Rectal smooth muscle tissue (tissue), 1 donor: Measurements from ENCODE around the gene PCDHGB5.
"Not testable (repeated sequence)": the region's sequence is repeated elsewhere in the genome, so short reads cannot be mapped to it uniquely, and the experiment has no call there.

ENCODE experiments used
- H3K27ac ChIP-seq: one replicate; pipeline ENCODE4 v1.7.0; 2013; ENCODE audit warnings: low read depth, low read length, inconsistent platforms
- H3K27me3 ChIP-seq: one replicate; pipeline ENCODE4 v1.7.0; 2013; ENCODE audit warnings: low read length; ENCODE audit not compliant: control insufficient read depth, insufficient read depth
- H3K36me3 ChIP-seq: one replicate; pipeline ENCODE4 v1.7.0; 2013; ENCODE audit warnings: low read length; ENCODE audit not compliant: control insufficient read depth, insufficient read depth
- H3K4me1 ChIP-seq: one replicate; pipeline ENCODE4 v1.7.0; 2013; ENCODE audit warnings: low read length; ENCODE audit not compliant: control insufficient read depth, insufficient read depth
- H3K4me3 ChIP-seq: one replicate; pipeline ENCODE4 v1.7.0; 2013; ENCODE audit warnings: low read length
- H3K9ac ChIP-seq: one replicate; pipeline ENCODE4 v1.7.0; 2013; ENCODE audit warnings: low read length

PCDHGB5 gene

DNA sequence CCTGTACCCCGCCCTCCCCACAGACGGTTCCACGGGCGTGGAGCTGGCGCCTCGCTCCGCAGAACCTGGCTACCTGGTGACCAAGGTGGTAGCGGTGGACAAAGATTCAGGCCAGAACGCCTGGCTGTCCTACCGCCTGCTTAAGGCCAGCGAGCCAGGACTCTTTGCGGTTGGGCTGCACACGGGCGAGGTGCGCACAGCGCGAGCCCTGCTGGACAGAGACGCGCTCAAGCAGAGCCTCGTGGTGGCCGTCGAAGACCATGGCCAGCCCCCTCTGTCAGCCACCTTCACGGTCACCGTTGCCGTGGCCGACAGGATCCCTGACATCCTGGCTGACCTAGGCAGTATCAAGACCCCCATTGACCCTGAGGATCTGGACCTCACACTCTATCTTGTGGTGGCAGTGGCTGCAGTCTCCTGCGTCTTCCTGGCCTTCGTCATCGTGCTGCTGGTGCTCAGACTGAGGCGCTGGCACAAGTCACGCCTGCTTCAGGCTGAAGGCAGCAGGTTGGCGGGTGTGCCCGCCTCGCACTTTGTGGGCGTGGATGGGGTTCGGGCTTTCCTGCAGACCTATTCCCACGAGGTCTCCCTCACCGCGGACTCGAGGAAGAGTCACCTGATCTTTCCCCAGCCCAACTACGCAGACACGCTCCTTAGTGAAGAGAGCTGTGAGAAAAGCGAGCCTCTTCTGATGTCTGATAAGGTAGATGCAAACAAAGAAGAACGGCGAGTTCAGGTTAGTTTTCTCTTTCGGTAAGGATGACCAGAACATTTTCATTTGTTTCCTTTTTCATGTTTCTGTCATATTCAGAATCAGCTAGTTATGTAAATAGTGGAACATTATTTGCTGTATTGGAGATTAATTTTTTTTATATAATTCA lies 31.5 kb upstream of the PCDHGB5 start:
- Histone ChIP-seq H3K36me3 (no peaks in the 10 kb centered on the region), H3K4me1 (no peaks in the 10 kb centered on the region), H3K9ac (no peak overlapping the region), H3K4me3 (peak overlapping the region; percentile 44), H3K27me3 (no peaks in the 10 kb centered on the region), H3K27ac (no peak overlapping the region)

DNA sequence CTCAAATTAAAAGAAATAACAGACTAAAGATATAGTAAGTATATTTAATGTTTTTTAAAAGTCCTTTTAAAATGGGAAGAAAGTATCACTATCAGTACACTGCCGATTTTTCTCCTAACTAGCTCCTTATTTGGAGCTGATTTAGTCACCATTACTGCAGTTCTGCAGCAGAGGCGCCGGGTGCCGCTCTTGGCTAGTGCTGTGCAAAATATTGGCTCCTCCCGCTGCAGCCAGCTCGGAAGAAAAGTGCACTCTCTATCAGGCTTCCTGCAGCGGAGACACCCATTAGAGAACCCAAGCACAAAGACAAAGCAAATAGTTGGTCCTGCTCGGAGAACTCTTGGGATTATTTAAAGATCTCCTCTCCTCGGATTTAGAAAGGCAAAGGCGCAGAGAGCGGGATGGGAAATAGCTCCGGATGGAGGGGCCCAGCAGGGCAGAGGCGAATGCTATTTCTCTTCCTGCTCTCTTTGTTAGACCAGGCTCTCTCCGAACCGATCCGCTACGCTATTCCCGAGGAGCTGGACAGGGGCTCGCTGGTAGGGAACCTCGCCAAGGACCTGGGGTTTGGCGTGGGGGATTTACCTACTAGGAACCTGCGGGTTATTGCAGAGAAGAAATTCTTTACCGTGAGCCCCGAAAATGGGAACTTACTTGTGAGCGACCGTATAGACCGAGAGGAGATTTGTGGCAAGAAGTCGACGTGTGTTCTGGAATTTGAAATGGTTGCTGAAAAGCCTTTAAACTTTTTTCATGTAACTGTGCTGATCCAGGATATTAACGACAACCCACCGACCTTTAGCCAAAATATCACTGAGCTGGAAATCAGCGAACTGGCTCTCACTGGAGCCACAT lies 27.5 kb upstream of the PCDHGB5 start, which contains the start of gene PCDHGB3:
PCDHGB3 (plus strand) TSS at position 249 of the 855 bp plus-strand sequence; CDS start at position 402, 153 bp downstream.
- H3K27me3 ChIP-seq: no peaks in the 10 kb centered on the region

GRCh38 chr5:141371572-141372475 lies 25.9 kb upstream of the PCDHGB5 start:
- no peak overlapping the region for H3K9ac ChIP-seq
- H3K36me3 ChIP-seq: peaks cover 3% of the 10 kb centered on the region
- no peaks in the 10 kb centered on the region for H3K27me3 ChIP-seq
- peak overlapping the region; percentile 30 for H3K4me3 ChIP-seq
- H3K4me1 ChIP-seq: no peaks in the 10 kb centered on the region
- no peak overlapping the region for H3K27ac ChIP-seq

More for the DNA sequence above, 27.5 kb upstream of the PCDHGB5 start, which contains the start of gene PCDHGB3:
- Histone ChIP-seq H3K4me3 (peak within 1 kb of the TSS; percentile 48), H3K36me3 (peaks cover 3% of the 10 kb centered on the region), H3K4me1 (no peaks in the 10 kb centered on the region), H3K9ac (no peak within 1 kb of the TSS), H3K27ac (no peak within 1 kb of the TSS)

DNA sequence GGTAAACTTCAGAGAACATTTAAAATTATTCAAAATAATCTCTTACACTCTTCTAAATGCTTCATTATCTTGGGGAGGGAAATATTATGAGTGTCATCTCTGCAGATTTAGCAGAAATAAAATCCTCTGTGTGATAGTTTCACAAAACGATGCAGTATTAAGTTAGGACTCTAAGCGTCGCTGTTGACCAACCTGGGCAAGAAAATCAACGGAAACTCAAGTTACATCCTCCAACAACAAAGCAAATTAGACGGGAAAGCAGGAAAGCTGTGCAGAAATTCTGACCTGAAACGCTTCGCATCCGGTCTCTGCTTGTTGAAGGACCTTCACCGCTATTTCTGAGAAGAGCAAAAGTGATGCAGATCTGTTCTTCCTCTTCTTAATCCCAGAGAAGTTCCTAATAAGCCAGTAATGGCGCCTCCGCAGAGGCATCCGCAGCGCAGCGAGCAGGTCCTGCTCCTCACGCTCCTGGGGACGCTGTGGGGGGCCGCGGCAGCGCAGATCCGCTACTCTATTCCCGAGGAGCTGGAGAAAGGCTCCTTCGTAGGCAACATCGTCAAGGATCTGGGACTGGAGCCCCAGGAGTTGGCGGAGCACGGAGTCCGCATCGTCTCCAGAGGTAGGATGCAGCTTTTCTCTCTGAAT lies 24.0 kb upstream of the PCDHGB5 start, which contains the start of gene PCDHGA6:
PCDHGA6 (plus strand) TSS at position 219 of the 645 bp plus-strand sequence; CDS start at position 412, 193 bp downstream.
- Histone ChIP-seq H3K27me3 (no peaks in the 10 kb centered on the region), H3K36me3 (peaks cover 3% of the 10 kb centered on the region), H3K4me3 (peak within 1 kb of the TSS; percentile 45), H3K4me1 (no peaks in the 10 kb centered on the region), H3K9ac (no peak within 1 kb of the TSS), H3K27ac (no peak within 1 kb of the TSS)

DNA sequence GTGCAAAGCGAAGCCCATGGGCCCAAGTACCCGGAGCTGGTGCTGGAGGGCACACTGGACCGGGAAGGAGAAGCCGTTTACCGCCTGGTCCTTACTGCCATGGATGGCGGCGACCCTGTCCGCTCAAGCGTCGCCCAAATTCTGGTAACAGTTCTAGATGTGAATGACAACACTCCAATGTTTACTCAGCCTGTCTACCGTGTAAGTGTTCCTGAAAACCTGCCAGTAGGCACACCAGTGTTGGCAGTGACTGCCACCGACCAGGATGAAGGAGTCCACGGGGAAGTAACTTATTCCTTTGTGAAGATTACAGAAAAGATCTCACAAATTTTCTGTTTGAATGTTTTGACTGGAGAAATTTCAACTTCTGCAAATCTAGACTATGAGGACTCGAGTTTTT lies 23.1 kb upstream of the PCDHGB5 start:
- Histone ChIP-seq H3K4me1 (no peaks in the 10 kb centered on the region), H3K4me3 (peak overlapping the region; percentile 45), H3K27ac (no peak overlapping the region), H3K36me3 (peaks cover 3% of the 10 kb centered on the region), H3K27me3 (no peaks in the 10 kb centered on the region), H3K9ac (no peak overlapping the region)

GRCh38 chr5:141375444-141376155 lies 22.1 kb upstream of the PCDHGB5 start:
- H3K4me1 ChIP-seq, H3K4me3 ChIP-seq, H3K27me3 ChIP-seq, H3K36me3 ChIP-seq, H3K27ac ChIP-seq, H3K9ac ChIP-seq: not testable (repeated sequence)

DNA sequence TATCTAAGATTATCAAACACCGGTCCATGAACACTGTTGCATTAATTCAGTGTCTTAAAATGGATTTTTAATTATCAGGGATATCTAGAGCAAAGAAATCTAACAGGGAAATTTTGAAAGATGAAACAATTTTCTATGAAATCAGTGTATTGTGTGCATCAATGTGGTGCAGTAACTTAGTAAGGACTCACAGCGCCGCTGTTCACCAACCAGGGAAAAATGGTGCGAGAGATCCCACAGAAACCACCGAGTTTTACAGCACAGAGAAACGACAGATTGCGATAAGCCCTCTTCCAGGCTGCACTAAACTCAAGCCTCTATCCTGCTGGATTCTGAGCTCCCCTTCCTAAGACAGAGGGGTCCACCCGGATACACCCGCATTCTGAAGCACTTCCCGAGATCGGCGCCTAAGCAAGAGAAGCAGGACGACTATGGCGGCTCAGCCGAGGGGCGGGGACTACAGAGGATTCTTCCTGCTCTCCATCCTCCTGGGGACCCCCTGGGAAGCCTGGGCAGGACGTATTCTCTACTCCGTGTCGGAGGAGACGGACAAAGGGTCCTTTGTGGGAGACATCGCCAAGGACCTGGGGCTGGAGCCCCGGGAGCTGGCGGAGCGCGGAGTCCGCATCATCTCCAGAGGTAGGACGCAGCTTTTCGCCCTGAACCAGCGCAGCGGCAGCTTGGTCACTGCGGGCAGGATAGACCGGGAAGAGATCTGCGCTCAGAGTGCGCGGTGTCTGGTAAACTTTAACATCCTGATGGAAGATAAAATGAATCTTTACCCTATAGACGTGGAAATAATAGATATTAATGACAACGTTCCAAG lies 15.1 kb upstream of the PCDHGB5 start, which contains the start of gene PCDHGA7:
PCDHGA7 (plus strand) TSS at position 274 of the 826 bp plus-strand sequence; CDS start at position 432, 158 bp downstream.
- H3K27me3 ChIP-seq: no peaks in the 10 kb centered on the region
- H3K27ac ChIP-seq: no peak within 1 kb of the TSS
- H3K4me1 ChIP-seq: no peaks in the 10 kb centered on the region
- peak within 1 kb of the TSS; percentile 23 for H3K4me3 ChIP-seq
- H3K36me3 ChIP-seq: no peaks in the 10 kb centered on the region
- H3K9ac ChIP-seq: no peak within 1 kb of the TSS

DNA sequence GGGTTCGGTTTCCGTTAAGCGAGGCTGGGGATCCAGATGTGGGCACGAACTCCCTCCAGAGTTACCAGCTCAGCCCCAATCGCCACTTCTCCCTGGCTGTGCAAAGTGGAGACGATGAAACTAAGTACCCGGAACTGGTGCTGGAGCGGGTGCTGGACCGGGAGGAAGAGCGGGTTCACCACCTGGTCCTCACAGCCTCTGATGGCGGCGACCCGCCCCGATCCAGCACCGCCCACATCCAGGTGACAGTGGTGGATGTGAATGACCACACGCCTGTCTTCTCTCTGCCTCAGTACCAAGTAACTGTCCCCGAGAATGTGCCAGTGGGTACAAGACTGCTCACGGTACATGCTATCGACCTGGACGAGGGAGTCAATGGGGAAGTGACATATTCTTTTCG lies 14.4 kb upstream of the PCDHGB5 start:
- Histone ChIP-seq H3K4me1 (no peaks in the 10 kb centered on the region), H3K4me3 (peak overlapping the region; percentile 23), H3K9ac (no peak overlapping the region), H3K27ac (no peak overlapping the region), H3K36me3 (no peaks in the 10 kb centered on the region), H3K27me3 (no peaks in the 10 kb centered on the region)

GRCh38 chr5:141384471-141385267 lies 13.1 kb upstream of the PCDHGB5 start:
- H3K36me3 ChIP-seq: no peaks in the 10 kb centered on the region
- no peaks in the 10 kb centered on the region for H3K4me1 ChIP-seq
- no peak overlapping the region for H3K27ac ChIP-seq
- H3K27me3 ChIP-seq: no peaks in the 10 kb centered on the region
- no peak overlapping the region for H3K9ac ChIP-seq
- H3K4me3 ChIP-seq: peak overlapping the region; percentile 15
